Progenitor cell of endocrine pancreas (in vitro differentiated cells): Measurements from ENCODE around the gene E2F1. TPM values are rescaled to one million over a fixed set of nuclear protein-coding genes. Genes with fewer than 3 reads are reported as not detected.

Experiments
- DNase-seq: peaks from one replicate; pipeline ENCODE4 v3.0.0; 2021; ENCODE audit warnings: low spot score; ENCODE audit not compliant: unreplicated experiment
- H3K27ac Mint-ChIP-seq: 2 replicates; pipeline ENCODE4 v1.8.0; 2021; ENCODE audit warnings: mild to moderate bottlenecking, moderate library complexity, mixed read lengths
- H3K27me3 Mint-ChIP-seq: 2 replicates; pipeline ENCODE4 v1.8.0; 2021; ENCODE audit warnings: mixed read lengths
- H3K36me3 Mint-ChIP-seq: 2 replicates; pipeline ENCODE4 v1.8.0; 2022; ENCODE audit warnings: mixed read lengths; ENCODE audit not compliant: insufficient read depth
- H3K4me1 Mint-ChIP-seq: 2 replicates; pipeline ENCODE4 v1.8.0; 2021; ENCODE audit warnings: low read depth, mixed read lengths
- H3K4me3 Mint-ChIP-seq: 2 replicates; pipeline ENCODE4 v1.8.0; 2021; ENCODE audit warnings: low read depth, mild to moderate bottlenecking, moderate library complexity, mixed read lengths
- H3K9me3 Mint-ChIP-seq: 2 replicates; pipeline ENCODE4 v1.8.0; 2021; ENCODE audit warnings: low read depth, mixed read lengths
- CTCF ChIP-seq: fragments of 200-600 bp; sonication (generic); IDR thresholded peaks from one replicate; pipeline ENCODE4 v1.5.0; 2021; ENCODE audit warnings: antibody characterized with exemption, mild to moderate bottlenecking; ENCODE audit not compliant: unreplicated experiment
- total RNA-seq: library from RNA; stranded (reverse); gene quantifications from 2 replicates; pipeline ENCODE4 v1.2.1, GENCODE V29; 2021

The E2F1 gene
- total RNA-seq, 1 donor from 2014 or later: 26.5 TPM

- peak overlapping the region; percentile 74 for H3K4me3 Mint-ChIP-seq
- H3K36me3 Mint-ChIP-seq: peaks cover 10% of the 10 kb centered on the region
- peak overlapping the region; percentile 93 for H3K27ac Mint-ChIP-seq
- H3K4me1 Mint-ChIP-seq: peaks cover 21% of the 10 kb centered on the region
- H3K9me3 Mint-ChIP-seq: peaks cover 7% of the 10 kb centered on the region
- peaks cover 3% of the 10 kb centered on the region for H3K27me3 Mint-ChIP-seq
- DNase-seq: no peak
- no peak for TF ChIP-seq CTCF
These were observed 44.9 kb upstream of the E2F1 start for GRCh38 chr20:33730946-33731692.

DNA sequence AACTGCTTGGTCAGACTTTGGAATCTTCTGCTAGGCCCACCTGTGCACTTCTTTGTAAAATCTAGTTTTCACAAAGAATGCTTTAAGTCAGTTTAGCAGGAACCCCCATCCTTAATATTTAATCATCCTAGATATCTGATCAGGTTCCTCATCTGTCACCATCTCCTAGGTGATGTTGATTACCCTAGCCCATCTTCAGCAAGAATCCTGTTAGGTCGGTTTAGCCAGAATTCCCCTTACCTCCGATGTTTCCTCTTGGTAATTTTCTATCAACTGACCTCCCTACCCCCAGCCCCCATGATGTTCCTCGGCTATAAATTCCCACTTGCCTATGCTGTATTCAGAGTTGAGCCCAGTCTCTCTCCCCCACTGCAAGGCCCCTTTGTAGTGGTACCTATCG is 42.9 kb upstream of the E2F1 start:
- Mint-ChIP-seq H3K4me1 (peaks cover 18% of the 10 kb centered on the region), H3K9me3 (no peaks in the 10 kb centered on the region), H3K27me3 (peaks cover 3% of the 10 kb centered on the region), H3K27ac (peak overlapping the region; percentile 26), H3K4me3 (no peak overlapping the region), H3K36me3 (peaks cover 3% of the 10 kb centered on the region)
- DNase-seq: no peak
- TF ChIP-seq CTCF: no peak

- no peaks in the 10 kb centered on the region for H3K9me3 Mint-ChIP-seq
- peaks cover 12% of the 10 kb centered on the region for H3K4me1 Mint-ChIP-seq
- no peak for TF ChIP-seq CTCF
- no peak overlapping the region for H3K4me3 Mint-ChIP-seq
- DNase-seq: no peak
- H3K36me3 Mint-ChIP-seq: no peaks in the 10 kb centered on the region
- H3K27me3 Mint-ChIP-seq: peaks cover 3% of the 10 kb centered on the region
- no peak overlapping the region for H3K27ac Mint-ChIP-seq
These were observed 42.3 kb upstream of the E2F1 start for GRCh38 chr20:33728463-33728862.

- H3K27ac Mint-ChIP-seq: no peak overlapping the region
- H3K4me3 Mint-ChIP-seq: no peak overlapping the region
- H3K27me3 Mint-ChIP-seq: peaks cover 3% of the 10 kb centered on the region
- no peak for DNase-seq
- TF ChIP-seq CTCF: no peak
- H3K9me3 Mint-ChIP-seq: no peaks in the 10 kb centered on the region
- H3K36me3 Mint-ChIP-seq: no peaks in the 10 kb centered on the region
- H3K4me1 Mint-ChIP-seq: peaks cover 10% of the 10 kb centered on the region
These were observed 41.6 kb upstream of the E2F1 start for GRCh38 chr20:33727806-33728205.

GRCh38 chr20:33727115-33727479 is 40.9 kb upstream of the E2F1 start:
- TF ChIP-seq CTCF: no peak
- no peaks in the 10 kb centered on the region for H3K9me3 Mint-ChIP-seq
- no peak for DNase-seq
- H3K27ac Mint-ChIP-seq: peak overlapping the region; percentile 42
- no peaks in the 10 kb centered on the region for H3K36me3 Mint-ChIP-seq
- H3K4me1 Mint-ChIP-seq: peaks cover 6% of the 10 kb centered on the region
- H3K27me3 Mint-ChIP-seq: peaks cover 3% of the 10 kb centered on the region
- no peak overlapping the region for H3K4me3 Mint-ChIP-seq
